ENCODE measurements around the gene WWC1. TPM values are rescaled to one million over a fixed set of nuclear protein-coding genes. Genes with fewer than 3 reads are reported as not detected.

Gene WWC1
- total and polyA plus RNA-seq, 10 of the 15 experiments (the other 5 are each of a cell fraction or from before 2014, with no cell fraction given) = 0.50 to 7.8 (median 2.5) TPM

- H3K36me3 ChIP-seq (ENCODE audit: control insufficient read depth in 2 of 2, insufficient read depth in 2 of 2, low read length in 1 of 2) = peaks cover 2 to 40% of the 10 kb centered on the region in 2 experiments; a peak in 3 of 4 replicates
These were observed 202.7 kb downstream of the WWC1 start for GRCh38 chr5:168494057-168494555.

GRCh38 chr5:168502563-168503237, 211.3 kb downstream of the WWC1 start:
- Histone ChIP-seq H3K4me2 (ENCODE audit: control insufficient read depth, insufficient read depth) (no peak overlapping the region), H3K36me3 (ENCODE audit: control insufficient read depth in 2 of 2, insufficient read depth in 2 of 2, low read length in 1 of 2) (peaks cover 3 to 20% of the 10 kb centered on the region in 2 experiments; a peak in 3 of 4 replicates), H3K4me1 (ENCODE audit: control insufficient read depth, insufficient read depth, low read length) (no peaks in the 10 kb centered on the region), H3K9me3 (replicated peaks; ENCODE audit: control insufficient read depth, insufficient read depth, low read length) (no peaks in the 10 kb centered on the region), H3K4me3 (no peak overlapping the region), H3K27me3 (replicated peaks in 1 of 2; ENCODE audit: control insufficient read depth in 2 of 2, insufficient read depth in 2 of 2, low read length in 1 of 2) (no peaks in the 10 kb centered on the region), H2AFZ (ENCODE audit: control insufficient read depth, low read depth, low read length) (no peak overlapping the region), H3K79me2 (ENCODE audit: control insufficient read depth, insufficient read depth, low read length) (no peaks in the 10 kb centered on the region), H3K9ac (ENCODE audit: control insufficient read depth, insufficient read depth, low read length) (no peak overlapping the region), H4K20me1 (ENCODE audit: control insufficient read depth, insufficient read depth) (no peaks in the 10 kb centered on the region), H3K27ac (ENCODE audit: control insufficient read depth, insufficient read depth) (no peak overlapping the region)
- intact Hi-C loops (cut with micrococcal nuclease; ENCODE audit: unreplicated experiment) (no loop called here), in situ Hi-C loops (cut with MboI) (no loop called here)
- ChIA-PET RAD21 (ENCODE audit: unreplicated experiment) (no interaction called here), CTCF (no interaction called here), POLR2A (no interaction called here), SMC1A (ENCODE audit: uncharacterized antibody, unreplicated experiment) (no interaction called here)
- no peak for ATAC-seq
- FAIRE-seq = no peak
- BruUV-seq (replicated peaks) = no TSS peak
- 99% methylated on average over 6 of the region's 7 CpGs for WGBS (ENCODE audit: insufficient coverage, insufficient replicate concordance, low lambda C conversion rate, missing lambda C conversion rate)
- no peak for DNase-seq (ENCODE audit: low read depth, low spot score)
- TF ChIP-seq BACH1 (IDR thresholded peaks at IDR 0.05; ENCODE audit: borderline replicate concordance) (no peak), KLF5 (IDR thresholded peaks at IDR 0.05; ENCODE audit: partially characterized antibody) (no peak), BRCA1 (IDR thresholded peaks at IDR 0.05; ENCODE audit: low read depth, low read length) (no peak), RELA (IDR thresholded peaks at IDR 0.05; ENCODE audit: borderline replicate concordance, partially characterized antibody) (no peak), CHD4 (IDR thresholded peaks at IDR 0.05) (no peak), DPF2 (IDR thresholded peaks at IDR 0.05) (no peak), ETV6 (conservative IDR thresholded peaks at IDR 0.05 in 1 of 2, IDR thresholded peaks at IDR 0.05 in 1 of 2; ENCODE audit: borderline replicate concordance in 1 of 2, low read depth in 1 of 2) (no peak), YY1 (IDR thresholded peaks at IDR 0.05; ENCODE audit: low read depth, low read length) (no peak), ZNF384 (IDR thresholded peaks at IDR 0.05; ENCODE audit: borderline replicate concordance, low read depth, low read length) (no peak), IKZF1 (conservative IDR thresholded peaks at IDR 0.05) (no peak), RBBP5 (conservative IDR thresholded peaks at IDR 0.05) (no peak)
- TF ChIP-seq, protein P1, sequence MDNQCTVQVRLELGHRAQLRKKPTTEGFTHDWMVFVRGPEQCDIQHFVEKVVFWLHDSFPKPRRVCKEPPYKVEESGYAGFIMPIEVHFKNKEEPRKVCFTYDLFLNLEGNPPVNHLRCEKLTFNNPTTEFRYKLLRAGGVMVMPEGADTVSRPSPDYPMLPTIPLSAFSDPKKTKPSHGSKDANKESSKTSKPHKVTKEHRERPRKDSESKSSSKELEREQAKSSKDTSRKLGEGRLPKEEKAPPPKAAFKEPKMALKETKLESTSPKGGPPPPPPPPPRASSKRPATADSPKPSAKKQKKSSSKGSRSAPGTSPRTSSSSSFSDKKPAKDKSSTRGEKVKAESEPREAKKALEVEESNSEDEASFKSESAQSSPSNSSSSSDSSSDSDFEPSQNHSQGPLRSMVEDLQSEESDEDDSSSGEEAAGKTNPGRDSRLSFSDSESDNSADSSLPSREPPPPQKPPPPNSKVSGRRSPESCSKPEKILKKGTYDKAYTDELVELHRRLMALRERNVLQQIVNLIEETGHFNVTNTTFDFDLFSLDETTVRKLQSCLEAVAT (IDR thresholded peaks at IDR 0.05) = no peak

More at GRCh38 chr5:168494057-168494555, 202.7 kb downstream of the WWC1 start:
- no peaks in the 10 kb centered on the region for H4K20me1 ChIP-seq (ENCODE audit: control insufficient read depth, insufficient read depth)
- WGBS (ENCODE audit: insufficient coverage, insufficient replicate concordance, low lambda C conversion rate, missing lambda C conversion rate) = 91% methylated on average over 5 of the region's 5 CpGs
- in situ Hi-C loops (cut with MboI) = no loop called here
- BruUV-seq (replicated peaks) = TSS peak; percentile 6
- H3K4me3 ChIP-seq = no peak overlapping the region
- DNase-seq (ENCODE audit: low read depth, low spot score) = no peak
- no peak overlapping the region for H3K9ac ChIP-seq (ENCODE audit: control insufficient read depth, insufficient read depth, low read length)
- peaks cover 3% of the 10 kb centered on the region for H3K79me2 ChIP-seq (ENCODE audit: control insufficient read depth, insufficient read depth, low read length)
- no peak overlapping the region for H3K4me2 ChIP-seq (ENCODE audit: control insufficient read depth, insufficient read depth)
- POLR2A ChIA-PET = no interaction called here
- no peak overlapping the region for H2AFZ ChIP-seq (ENCODE audit: control insufficient read depth, low read depth, low read length)
- no peak overlapping the region for H3K27ac ChIP-seq (ENCODE audit: control insufficient read depth, insufficient read depth)
- intact Hi-C loops (cut with micrococcal nuclease; ENCODE audit: unreplicated experiment) = no loop called here
- no peaks in the 10 kb centered on the region for H3K27me3 ChIP-seq (replicated peaks in 1 of 2; ENCODE audit: control insufficient read depth in 2 of 2, insufficient read depth in 2 of 2, low read length in 1 of 2)
- no peak for TF ChIP-seq IKZF1 (conservative IDR thresholded peaks at IDR 0.05)
- no peak for TF ChIP-seq ZZZ3 (IDR thresholded peaks at IDR 0.05; ENCODE audit: control insufficient read depth, insufficient read length, low read depth)
- no peak for TF ChIP-seq NR2C1 (IDR thresholded peaks at IDR 0.05)
- TF ChIP-seq CREM (IDR thresholded peaks at IDR 0.05; ENCODE audit: low read depth) = no peak
- no peak for TF ChIP-seq PML (IDR thresholded peaks at IDR 0.05; ENCODE audit: low read length)
- peak; percentile 56 for FAIRE-seq
- CTCF ChIA-PET = no interaction called here
- RAD21 ChIA-PET (ENCODE audit: unreplicated experiment) = no interaction called here
- SMC1A ChIA-PET (ENCODE audit: uncharacterized antibody, unreplicated experiment) = no interaction called here
- no peak for ATAC-seq
- H3K4me1 ChIP-seq (ENCODE audit: control insufficient read depth, insufficient read depth, low read length) = no peaks in the 10 kb centered on the region
- no peaks in the 10 kb centered on the region for H3K9me3 ChIP-seq (replicated peaks; ENCODE audit: control insufficient read depth, insufficient read depth, low read length)
